ENCODE measurements around the gene KNSTRN. TPM values are rescaled to one million over a fixed set of nuclear protein-coding genes. Genes with fewer than 3 reads are reported as not detected.

KNSTRN gene
- total and polyA plus RNA-seq, 2 experiments from 2014 or later: 67.9 to 80.4 TPM

DNA sequence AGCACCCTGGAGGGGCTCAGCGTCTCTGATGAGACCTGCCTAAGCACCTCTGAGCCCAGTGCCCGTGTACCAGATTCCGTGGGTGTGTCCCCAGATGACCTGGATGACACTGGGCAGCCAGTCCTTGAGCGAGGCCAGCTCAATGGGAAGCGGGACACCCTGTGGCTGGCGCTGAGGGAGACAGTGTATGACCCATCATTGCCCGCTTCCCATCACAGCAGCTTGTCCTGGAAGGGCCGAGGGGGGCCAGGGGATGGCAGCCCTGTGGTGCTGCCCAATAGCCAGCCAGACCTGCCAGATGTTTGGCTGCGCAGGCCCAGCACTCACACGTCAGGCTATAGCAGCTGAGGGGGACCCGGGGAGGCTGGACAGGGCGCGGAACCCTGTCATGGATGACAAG lies 12.6 kb upstream of the KNSTRN start (continued):
- TF ChIP-seq, protein P1, sequence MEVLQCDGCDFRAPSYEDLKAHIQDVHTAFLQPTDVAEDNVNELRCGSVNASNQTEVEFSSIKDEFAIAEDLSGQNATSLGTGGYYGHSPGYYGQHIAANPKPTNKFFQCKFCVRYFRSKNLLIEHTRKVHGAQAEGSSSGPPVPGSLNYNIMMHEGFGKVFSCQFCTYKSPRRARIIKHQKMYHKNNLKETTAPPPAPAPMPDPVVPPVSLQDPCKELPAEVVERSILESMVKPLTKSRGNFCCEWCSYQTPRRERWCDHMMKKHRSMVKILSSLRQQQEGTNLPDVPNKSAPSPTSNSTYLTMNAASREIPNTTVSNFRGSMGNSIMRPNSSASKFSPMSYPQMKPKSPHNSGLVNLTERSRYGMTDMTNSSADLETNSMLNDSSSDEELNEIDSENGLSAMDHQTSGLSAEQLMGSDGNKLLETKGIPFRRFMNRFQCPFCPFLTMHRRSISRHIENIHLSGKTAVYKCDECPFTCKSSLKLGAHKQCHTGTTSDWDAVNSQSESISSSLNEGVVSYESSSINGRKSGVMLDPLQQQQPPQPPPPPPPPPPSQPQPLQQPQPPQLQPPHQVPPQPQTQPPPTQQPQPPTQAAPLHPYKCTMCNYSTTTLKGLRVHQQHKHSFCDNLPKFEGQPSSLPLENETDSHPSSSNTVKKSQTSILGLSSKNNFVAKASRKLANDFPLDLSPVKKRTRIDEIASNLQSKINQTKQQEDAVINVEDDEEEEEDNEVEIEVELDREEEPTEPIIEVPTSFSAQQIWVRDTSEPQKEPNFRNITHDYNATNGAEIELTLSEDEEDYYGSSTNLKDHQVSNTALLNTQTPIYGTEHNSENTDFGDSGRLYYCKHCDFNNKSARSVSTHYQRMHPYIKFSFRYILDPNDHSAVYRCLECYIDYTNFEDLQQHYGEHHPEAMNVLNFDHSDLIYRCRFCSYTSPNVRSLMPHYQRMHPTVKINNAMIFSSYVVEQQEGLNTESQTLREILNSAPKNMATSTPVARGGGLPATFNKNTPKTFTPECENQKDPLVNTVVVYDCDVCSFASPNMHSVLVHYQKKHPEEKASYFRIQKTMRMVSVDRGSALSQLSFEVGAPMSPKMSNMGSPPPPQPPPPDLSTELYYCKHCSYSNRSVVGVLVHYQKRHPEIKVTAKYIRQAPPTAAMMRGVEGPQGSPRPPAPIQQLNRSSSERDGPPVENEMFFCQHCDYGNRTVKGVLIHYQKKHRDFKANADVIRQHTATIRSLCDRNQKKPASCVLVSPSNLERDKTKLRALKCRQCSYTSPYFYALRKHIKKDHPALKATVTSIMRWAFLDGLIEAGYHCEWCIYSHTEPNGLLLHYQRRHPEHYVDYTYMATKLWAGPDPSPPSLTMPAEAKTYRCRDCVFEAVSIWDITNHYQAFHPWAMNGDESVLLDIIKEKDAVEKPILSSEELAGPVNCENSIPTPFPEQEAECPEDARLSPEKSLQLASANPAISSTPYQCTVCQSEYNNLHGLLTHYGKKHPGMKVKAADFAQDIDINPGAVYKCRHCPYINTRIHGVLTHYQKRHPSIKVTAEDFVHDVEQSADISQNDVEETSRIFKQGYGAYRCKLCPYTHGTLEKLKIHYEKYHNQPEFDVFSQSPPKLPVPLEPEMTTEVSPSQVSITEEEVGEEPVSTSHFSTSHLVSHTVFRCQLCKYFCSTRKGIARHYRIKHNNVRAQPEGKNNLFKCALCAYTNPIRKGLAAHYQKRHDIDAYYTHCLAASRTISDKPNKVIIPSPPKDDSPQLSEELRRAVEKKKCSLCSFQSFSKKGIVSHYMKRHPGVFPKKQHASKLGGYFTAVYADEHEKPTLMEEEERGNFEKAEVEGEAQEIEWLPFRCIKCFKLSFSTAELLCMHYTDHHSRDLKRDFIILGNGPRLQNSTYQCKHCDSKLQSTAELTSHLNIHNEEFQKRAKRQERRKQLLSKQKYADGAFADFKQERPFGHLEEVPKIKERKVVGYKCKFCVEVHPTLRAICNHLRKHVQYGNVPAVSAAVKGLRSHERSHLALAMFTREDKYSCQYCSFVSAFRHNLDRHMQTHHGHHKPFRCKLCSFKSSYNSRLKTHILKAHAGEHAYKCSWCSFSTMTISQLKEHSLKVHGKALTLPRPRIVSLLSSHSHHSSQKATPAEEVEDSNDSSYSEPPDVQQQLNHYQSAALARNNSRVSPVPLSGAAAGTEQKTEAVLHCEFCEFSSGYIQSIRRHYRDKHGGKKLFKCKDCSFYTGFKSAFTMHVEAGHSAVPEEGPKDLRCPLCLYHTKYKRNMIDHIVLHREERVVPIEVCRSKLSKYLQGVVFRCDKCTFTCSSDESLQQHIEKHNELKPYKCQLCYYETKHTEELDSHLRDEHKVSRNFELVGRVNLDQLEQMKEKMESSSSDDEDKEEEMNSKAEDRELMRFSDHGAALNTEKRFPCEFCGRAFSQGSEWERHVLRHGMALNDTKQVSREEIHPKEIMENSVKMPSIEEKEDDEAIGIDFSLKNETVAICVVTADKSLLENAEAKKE (CRISPR knock-in tag; IDR thresholded peaks at IDR 0.05): no peak
- TF ChIP-seq ZNF114 (CRISPR knock-in tag; IDR thresholded peaks at IDR 0.05): no peak

DNA sequence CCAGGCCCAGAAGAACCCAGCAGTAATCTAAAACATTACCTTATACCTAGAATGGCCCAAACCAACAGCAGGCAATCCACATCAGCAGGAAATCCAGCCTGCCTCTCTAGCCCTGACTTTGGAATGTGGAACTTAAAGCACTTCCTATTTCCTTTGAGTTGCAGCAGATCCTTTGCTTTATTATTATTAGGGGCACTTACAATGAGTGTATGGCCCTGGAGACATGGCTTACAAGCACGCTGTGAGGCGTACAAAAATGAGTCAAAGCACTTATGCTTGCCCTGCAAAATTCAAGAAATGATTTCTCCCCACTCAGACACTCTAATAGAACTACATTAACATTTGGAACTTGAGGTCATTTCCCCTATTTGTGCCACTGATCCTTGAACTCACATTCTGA lies 9.5 kb upstream of the KNSTRN start:
- peak overlapping the region; percentile 47; the same call in 1 of the 2 replicates for H3K4me2 ChIP-seq
- H3K9me2 ChIP-seq (ENCODE audit: insufficient read depth): no peaks in the 10 kb centered on the region
- H3K79me2 ChIP-seq (replicated peaks; ENCODE audit: insufficient read depth): no peaks in the 10 kb centered on the region
- peaks cover 2% of the 10 kb centered on the region; the same call in 1 of the 3 replicates for H3K9me3 Mint-ChIP-seq
- no peaks in the 10 kb centered on the region for H4K20me1 ChIP-seq (replicated peaks; ENCODE audit: insufficient read depth)
- no peak for ATAC-seq
- H3K27me3 ChIP-seq (ENCODE audit: insufficient read depth): peaks cover 12% of the 10 kb centered on the region; the same call in 1 of the 2 replicates
- H3K27me3 Mint-ChIP-seq (ENCODE audit: insufficient read depth, low read depth, poor library complexity): peaks cover 19% of the 10 kb centered on the region
- DNase-seq (ENCODE audit: low spot score): peak; percentile 32
- peaks cover 19% of the 10 kb centered on the region for H3K4me1 ChIP-seq (ENCODE audit: insufficient read depth)
- H2AFZ ChIP-seq: no peak overlapping the region
- no peaks in the 10 kb centered on the region for H3F3A ChIP-seq (replicated peaks; ENCODE audit: low read depth)
- H3K4me3 ChIP-seq: no peak overlapping the region
- TF ChIP-seq EZH2phosphoT487 (IDR thresholded peaks at IDR 0.05; ENCODE audit: unreplicated experiment) (no peak), ZNF331 (CRISPR knock-in tag; IDR thresholded peaks at IDR 0.05; ENCODE audit: low read depth) (no peak), NANOG (IDR thresholded peaks at IDR 0.05; ENCODE audit: borderline replicate concordance) (no peak)
- TF ChIP-seq, protein P2, sequence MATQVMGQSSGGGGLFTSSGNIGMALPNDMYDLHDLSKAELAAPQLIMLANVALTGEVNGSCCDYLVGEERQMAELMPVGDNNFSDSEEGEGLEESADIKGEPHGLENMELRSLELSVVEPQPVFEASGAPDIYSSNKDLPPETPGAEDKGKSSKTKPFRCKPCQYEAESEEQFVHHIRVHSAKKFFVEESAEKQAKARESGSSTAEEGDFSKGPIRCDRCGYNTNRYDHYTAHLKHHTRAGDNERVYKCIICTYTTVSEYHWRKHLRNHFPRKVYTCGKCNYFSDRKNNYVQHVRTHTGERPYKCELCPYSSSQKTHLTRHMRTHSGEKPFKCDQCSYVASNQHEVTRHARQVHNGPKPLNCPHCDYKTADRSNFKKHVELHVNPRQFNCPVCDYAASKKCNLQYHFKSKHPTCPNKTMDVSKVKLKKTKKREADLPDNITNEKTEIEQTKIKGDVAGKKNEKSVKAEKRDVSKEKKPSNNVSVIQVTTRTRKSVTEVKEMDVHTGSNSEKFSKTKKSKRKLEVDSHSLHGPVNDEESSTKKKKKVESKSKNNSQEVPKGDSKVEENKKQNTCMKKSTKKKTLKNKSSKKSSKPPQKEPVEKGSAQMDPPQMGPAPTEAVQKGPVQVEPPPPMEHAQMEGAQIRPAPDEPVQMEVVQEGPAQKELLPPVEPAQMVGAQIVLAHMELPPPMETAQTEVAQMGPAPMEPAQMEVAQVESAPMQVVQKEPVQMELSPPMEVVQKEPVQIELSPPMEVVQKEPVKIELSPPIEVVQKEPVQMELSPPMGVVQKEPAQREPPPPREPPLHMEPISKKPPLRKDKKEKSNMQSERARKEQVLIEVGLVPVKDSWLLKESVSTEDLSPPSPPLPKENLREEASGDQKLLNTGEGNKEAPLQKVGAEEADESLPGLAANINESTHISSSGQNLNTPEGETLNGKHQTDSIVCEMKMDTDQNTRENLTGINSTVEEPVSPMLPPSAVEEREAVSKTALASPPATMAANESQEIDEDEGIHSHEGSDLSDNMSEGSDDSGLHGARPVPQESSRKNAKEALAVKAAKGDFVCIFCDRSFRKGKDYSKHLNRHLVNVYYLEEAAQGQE (IDR thresholded peaks at IDR 0.05; ENCODE audit: unreplicated experiment): no peak
- TF ChIP-seq, protein P3, sequence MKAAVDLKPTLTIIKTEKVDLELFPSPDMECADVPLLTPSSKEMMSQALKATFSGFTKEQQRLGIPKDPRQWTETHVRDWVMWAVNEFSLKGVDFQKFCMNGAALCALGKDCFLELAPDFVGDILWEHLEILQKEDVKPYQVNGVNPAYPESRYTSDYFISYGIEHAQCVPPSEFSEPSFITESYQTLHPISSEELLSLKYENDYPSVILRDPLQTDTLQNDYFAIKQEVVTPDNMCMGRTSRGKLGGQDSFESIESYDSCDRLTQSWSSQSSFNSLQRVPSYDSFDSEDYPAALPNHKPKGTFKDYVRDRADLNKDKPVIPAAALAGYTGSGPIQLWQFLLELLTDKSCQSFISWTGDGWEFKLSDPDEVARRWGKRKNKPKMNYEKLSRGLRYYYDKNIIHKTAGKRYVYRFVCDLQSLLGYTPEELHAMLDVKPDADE (IDR thresholded peaks at IDR 0.05): 0 out of 2 replicates have a peak, but pooled peaks have one; percentile 48
- no peak overlapping the region for H3K4me3 Mint-ChIP-seq
- H3K27ac Mint-ChIP-seq: no peak overlapping the region
- peaks cover 24% of the 10 kb centered on the region for H3K4me1 Mint-ChIP-seq
- no peaks in the 10 kb centered on the region; the same call in 2 of the 3 replicates for H3K36me3 Mint-ChIP-seq (ENCODE audit: low read depth)
- H3K27ac ChIP-seq (ENCODE audit: low read depth): no peak overlapping the region
- no peaks in the 10 kb centered on the region; the same call in 1 of the 2 replicates for H3K36me3 ChIP-seq (ENCODE audit: insufficient read depth)

Data from GM23338 (cell line).